ENCODE data around the gene MYO1F. TPM values are rescaled to one million over a fixed set of nuclear protein-coding genes. Genes with fewer than 3 reads are reported as not detected.

Gene MYO1F
- polyA plus RNA-seq, 1 donor (not counting 4 experiments of a cell fraction or from before 2014, with no cell fraction given), result 0.14 TPM

GRCh38 chr19:8552810-8553209 lies 24.4 kb downstream of the MYO1F start:
- H3K4me2 ChIP-seq (ENCODE audit: control insufficient read depth, extremely low read depth, insufficient read depth, low read depth, low read length), result peak overlapping the region; percentile 46
- H3K36me3 ChIP-seq (ENCODE audit: control insufficient read depth in 2 of 2, extremely low read depth in 1 of 2, insufficient read depth in 2 of 2, low read length in 2 of 2), result peaks cover 0 to 1% of the 10 kb centered on the region in 2 experiments
- no peaks in the 10 kb centered on the region for H3K27me3 ChIP-seq (ENCODE audit: control insufficient read depth, extremely low read depth, insufficient read depth, low read length)
- DNase-seq (ENCODE audit: low read depth, low spot score) (no peak), FAIRE-seq (peak; percentile 13)
- peak overlapping the region in 1 of 3 experiments; percentile 14 for H3K4me3 ChIP-seq (ENCODE audit: control insufficient read depth in 2 of 3, extremely low read depth in 1 of 3, insufficient read depth in 2 of 3, low read depth in 1 of 3, low read length in 3 of 3)
- no peaks in the 10 kb centered on the region for H3K4me1 ChIP-seq (ENCODE audit: control insufficient read depth, extremely low read depth, insufficient read depth, low read length)
- dilution Hi-C loops (cut with MboI; ENCODE audit: extremely low pct_ligation_motif_present, low sequenced_read_pairs), result no loop called here
- H3K9me3 ChIP-seq (ENCODE audit: control insufficient read depth, low read depth, low read length), result no peaks in the 10 kb centered on the region
- H3K79me2 ChIP-seq (ENCODE audit: control insufficient read depth, insufficient read depth, low read length), result no peaks in the 10 kb centered on the region
- no peaks in the 10 kb centered on the region for H4K20me1 ChIP-seq (ENCODE audit: control insufficient read depth, extremely low read depth, insufficient read depth, low read length)
- H3K27ac ChIP-seq (ENCODE audit: control insufficient read depth, insufficient read depth, low read length), result no peak overlapping the region
- H2AFZ ChIP-seq (ENCODE audit: control insufficient read depth, low read length), result peak overlapping the region; percentile 58
- TF ChIP-seq EZH2 (IDR thresholded peaks at IDR 0.05; ENCODE audit: low read length), result no peak
- TF ChIP-seq CTCF (optimal IDR thresholded peaks at IDR 0.05 in 1 of 3, IDR thresholded peaks at IDR 0.05 in 1 of 3, conservative IDR thresholded peaks at IDR 0.05 in 1 of 3; ENCODE audit: extremely low read depth in 1 of 3, insufficient read depth in 2 of 3, low read length in 3 of 3), result no peak
- no peak overlapping the region for H3K9ac ChIP-seq (ENCODE audit: control insufficient read depth, extremely low read depth, insufficient read depth, low read length)
- no peaks in the 10 kb centered on the region for H3K9me1 ChIP-seq (ENCODE audit: control insufficient read depth, extremely low read depth, insufficient read depth, low read length)

- FAIRE-seq, result no peak
- no peaks in the 10 kb centered on the region for H3K9me3 ChIP-seq (ENCODE audit: control insufficient read depth, low read depth, low read length)
- dilution Hi-C loops (cut with MboI; ENCODE audit: extremely low pct_ligation_motif_present, low sequenced_read_pairs), result no loop called here
Measured at GRCh38 chr19:8550070-8550469, 27.2 kb downstream of the MYO1F start.

More at GRCh38 chr19:8550070-8550469, 27.2 kb downstream of the MYO1F start:
- no peak overlapping the region for H3K4me2 ChIP-seq (ENCODE audit: control insufficient read depth, extremely low read depth, insufficient read depth, low read depth, low read length)
- no peaks in the 10 kb centered on the region for H3K27me3 ChIP-seq (ENCODE audit: control insufficient read depth, extremely low read depth, insufficient read depth, low read length)
- H3K79me2 ChIP-seq (ENCODE audit: control insufficient read depth, insufficient read depth, low read length), result no peaks in the 10 kb centered on the region
- peaks cover 0 to 1% of the 10 kb centered on the region in 2 experiments for H3K36me3 ChIP-seq (ENCODE audit: control insufficient read depth in 2 of 2, extremely low read depth in 1 of 2, insufficient read depth in 2 of 2, low read length in 2 of 2)
- no peak overlapping the region for H3K9ac ChIP-seq (ENCODE audit: control insufficient read depth, extremely low read depth, insufficient read depth, low read length)
- H2AFZ ChIP-seq (ENCODE audit: control insufficient read depth, low read length), result no peak overlapping the region
- H3K4me3 ChIP-seq (ENCODE audit: control insufficient read depth in 2 of 3, extremely low read depth in 1 of 3, insufficient read depth in 2 of 3, low read depth in 1 of 3, low read length in 3 of 3), result no peak overlapping the region
- no peaks in the 10 kb centered on the region for H3K9me1 ChIP-seq (ENCODE audit: control insufficient read depth, extremely low read depth, insufficient read depth, low read length)
- no peaks in the 10 kb centered on the region for H4K20me1 ChIP-seq (ENCODE audit: control insufficient read depth, extremely low read depth, insufficient read depth, low read length)
- TF ChIP-seq CTCF (optimal IDR thresholded peaks at IDR 0.05 in 1 of 3, IDR thresholded peaks at IDR 0.05 in 1 of 3, conservative IDR thresholded peaks at IDR 0.05 in 1 of 3; ENCODE audit: extremely low read depth in 1 of 3, insufficient read depth in 2 of 3, low read length in 3 of 3) (no peak), EZH2 (IDR thresholded peaks at IDR 0.05; ENCODE audit: low read length) (no peak)
- no peak for DNase-seq (ENCODE audit: low read depth, low spot score)
- no peak overlapping the region for H3K27ac ChIP-seq (ENCODE audit: control insufficient read depth, insufficient read depth, low read length)
- H3K4me1 ChIP-seq (ENCODE audit: control insufficient read depth, extremely low read depth, insufficient read depth, low read length), result no peaks in the 10 kb centered on the region
